Tibial nerve (tissue), 4 donors: ENCODE results near the gene ARID4A.

ENCODE experiments used
- EP300 ChIP-seq, 2 donors: sonication (generic); formaldehyde crosslinking; IDR thresholded peaks; one replicate each; pipeline ENCODE4 v1.6.1; 2017; ENCODE audit warnings: antibody characterized with exemption in 2 of 2, mild to moderate bottlenecking in 1 of 2
- POLR2A ChIP-seq, 2 donors: fragments of 450-650 bp; IDR thresholded peaks; one replicate each; pipeline ENCODE4 v1.6.1; 2017; ENCODE audit warnings: antibody characterized with exemption in 2 of 2, mild to moderate bottlenecking in 2 of 2, moderate library complexity in 2 of 2
- TF ChIP-seq, protein P1 (sequence below), 5 experiments: fragments of 200-600 bp in 3 of 5; fragments of 450-650 bp in 2 of 5; sonication (generic) in 3 of 5; IDR thresholded peaks; one replicate each; pipeline ENCODE4 v1.5.1; 2016 to 2019; ENCODE audit warnings: antibody characterized with exemption in 5 of 5, mild to moderate bottlenecking in 3 of 5, moderate library complexity in 2 of 5

DNA sequence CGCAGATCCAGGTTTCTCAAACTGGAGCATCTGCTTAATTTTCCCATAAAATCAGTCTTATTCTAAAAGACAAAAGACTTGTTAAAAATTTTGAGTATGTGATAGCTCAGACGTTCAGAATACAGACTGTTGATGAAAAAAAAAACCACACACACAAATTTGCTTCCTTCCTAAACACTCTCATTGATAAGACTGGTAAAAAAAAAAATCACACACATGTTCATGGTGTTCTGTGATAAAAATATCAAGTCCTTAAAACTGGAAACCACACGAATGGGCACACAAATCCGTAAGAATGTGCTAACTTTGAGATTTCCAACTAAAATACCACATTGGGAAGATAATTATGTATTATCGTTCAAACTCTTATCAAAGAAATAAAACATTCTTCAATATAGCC lies 6.7 kb upstream of the ARID4A start:
- TF ChIP-seq, protein P1, sequence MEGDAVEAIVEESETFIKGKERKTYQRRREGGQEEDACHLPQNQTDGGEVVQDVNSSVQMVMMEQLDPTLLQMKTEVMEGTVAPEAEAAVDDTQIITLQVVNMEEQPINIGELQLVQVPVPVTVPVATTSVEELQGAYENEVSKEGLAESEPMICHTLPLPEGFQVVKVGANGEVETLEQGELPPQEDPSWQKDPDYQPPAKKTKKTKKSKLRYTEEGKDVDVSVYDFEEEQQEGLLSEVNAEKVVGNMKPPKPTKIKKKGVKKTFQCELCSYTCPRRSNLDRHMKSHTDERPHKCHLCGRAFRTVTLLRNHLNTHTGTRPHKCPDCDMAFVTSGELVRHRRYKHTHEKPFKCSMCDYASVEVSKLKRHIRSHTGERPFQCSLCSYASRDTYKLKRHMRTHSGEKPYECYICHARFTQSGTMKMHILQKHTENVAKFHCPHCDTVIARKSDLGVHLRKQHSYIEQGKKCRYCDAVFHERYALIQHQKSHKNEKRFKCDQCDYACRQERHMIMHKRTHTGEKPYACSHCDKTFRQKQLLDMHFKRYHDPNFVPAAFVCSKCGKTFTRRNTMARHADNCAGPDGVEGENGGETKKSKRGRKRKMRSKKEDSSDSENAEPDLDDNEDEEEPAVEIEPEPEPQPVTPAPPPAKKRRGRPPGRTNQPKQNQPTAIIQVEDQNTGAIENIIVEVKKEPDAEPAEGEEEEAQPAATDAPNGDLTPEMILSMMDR (IDR thresholded peaks at IDR 0.05) = no peak
- no peak for TF ChIP-seq POLR2A (IDR thresholded peaks at IDR 0.05)
- no peak for TF ChIP-seq EP300 (IDR thresholded peaks at IDR 0.05)
